GM13977 (cell line): ENCODE results near the gene RCN1.

Experiments
- DNase-seq: peaks from one replicate; pipeline ENCODE4 v3.0.0; 2012; ENCODE audit warnings: low spot score
- CTCF ChIP-seq: IDR thresholded peaks from 2 replicates; pipeline ENCODE4 v1.5.1; 2012; ENCODE audit warnings: mild to moderate bottlenecking, control low read depth; ENCODE audit not compliant: insufficient read depth; ENCODE audit errors: extremely low read depth, missing control alignments
- in situ Hi-C: fragments of 300-500 bp; cut with MboI; formaldehyde crosslinking; loops from one replicate; pipeline ENCODE4 v1.12.0; 2022; ENCODE audit warnings: low sequenced_read_pairs, low pct_unique_long_range_greater_than_20kb, mixed read lengths, inconsistent platforms; ENCODE audit not compliant: unreplicated experiment

The RCN1 gene

GRCh38 chr11:32137869-32138268 lies 47.0 kb downstream of the RCN1 start:
- no peak for TF ChIP-seq CTCF
- in situ Hi-C loops, result no loop called here
- DNase-seq, result no peak

- TF ChIP-seq CTCF, result no peak
- in situ Hi-C loops, result no loop called here
Observed at GRCh38 chr11:32138902-32139301, 48.0 kb downstream of the RCN1 start.

GRCh38 chr11:32139896-32140520 lies 49.1 kb downstream of the RCN1 start:
- no peak for TF ChIP-seq CTCF
- in situ Hi-C loops, result no loop called here

More at GRCh38 chr11:32138902-32139301, 48.0 kb downstream of the RCN1 start:
- DNase-seq, result no peak

GRCh38 chr11:32141745-32142546 lies 51.1 kb downstream of the RCN1 start:
- in situ Hi-C loops, result no loop called here
- DNase-seq, result no peak
- no peak for TF ChIP-seq CTCF

More at GRCh38 chr11:32139896-32140520, 49.1 kb downstream of the RCN1 start:
- DNase-seq, result no peak

GRCh38 chr11:32143378-32143777 lies 52.5 kb downstream of the RCN1 start:
- DNase-seq, result no peak
- in situ Hi-C loops, result no loop called here
- no peak for TF ChIP-seq CTCF

- in situ Hi-C loops, result no loop called here
- no peak for TF ChIP-seq CTCF
- DNase-seq, result no peak
Observed at GRCh38 chr11:32145282-32145681, 54.4 kb downstream of the RCN1 start.
